Measurements from ENCODE around the gene PHACTR1.

DNA sequence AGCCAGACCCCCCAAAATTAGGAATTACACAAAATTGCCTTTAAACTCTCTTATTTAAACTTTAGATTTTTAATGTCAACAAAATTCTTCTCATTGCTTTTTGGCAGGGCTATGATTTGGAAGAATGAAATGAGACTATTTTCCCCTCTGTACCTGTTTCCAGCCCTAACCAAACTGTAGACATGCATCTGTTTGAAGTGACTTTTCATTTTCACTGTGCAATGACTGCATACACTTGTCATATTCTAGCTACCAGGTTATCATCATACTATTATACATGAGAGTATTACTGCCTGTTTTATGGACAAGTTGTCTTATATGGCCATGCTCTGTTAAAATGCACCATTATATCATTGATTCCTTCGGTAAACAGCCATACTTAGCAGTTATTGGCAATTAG is 316.6 kb downstream of the PHACTR1 start:
- TF ChIP-seq, protein P1, sequence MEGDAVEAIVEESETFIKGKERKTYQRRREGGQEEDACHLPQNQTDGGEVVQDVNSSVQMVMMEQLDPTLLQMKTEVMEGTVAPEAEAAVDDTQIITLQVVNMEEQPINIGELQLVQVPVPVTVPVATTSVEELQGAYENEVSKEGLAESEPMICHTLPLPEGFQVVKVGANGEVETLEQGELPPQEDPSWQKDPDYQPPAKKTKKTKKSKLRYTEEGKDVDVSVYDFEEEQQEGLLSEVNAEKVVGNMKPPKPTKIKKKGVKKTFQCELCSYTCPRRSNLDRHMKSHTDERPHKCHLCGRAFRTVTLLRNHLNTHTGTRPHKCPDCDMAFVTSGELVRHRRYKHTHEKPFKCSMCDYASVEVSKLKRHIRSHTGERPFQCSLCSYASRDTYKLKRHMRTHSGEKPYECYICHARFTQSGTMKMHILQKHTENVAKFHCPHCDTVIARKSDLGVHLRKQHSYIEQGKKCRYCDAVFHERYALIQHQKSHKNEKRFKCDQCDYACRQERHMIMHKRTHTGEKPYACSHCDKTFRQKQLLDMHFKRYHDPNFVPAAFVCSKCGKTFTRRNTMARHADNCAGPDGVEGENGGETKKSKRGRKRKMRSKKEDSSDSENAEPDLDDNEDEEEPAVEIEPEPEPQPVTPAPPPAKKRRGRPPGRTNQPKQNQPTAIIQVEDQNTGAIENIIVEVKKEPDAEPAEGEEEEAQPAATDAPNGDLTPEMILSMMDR (IDR thresholded peaks at IDR 0.05), result no peak
- TF ChIP-seq POLR2A (IDR thresholded peaks at IDR 0.05), result no peak

All from lower leg skin (tissue), 3 donors.